ENCODE results near the gene GNE. TPM values are rescaled to one million over a fixed set of nuclear protein-coding genes. Genes with fewer than 3 reads are reported as not detected.

Gene GNE
- total and polyA plus RNA-seq, 9 of the 15 experiments (the other 6 are each of a cell fraction or from before 2014, with no cell fraction given) = 5.1 to 18.6 (median 12.0) TPM

DNA sequence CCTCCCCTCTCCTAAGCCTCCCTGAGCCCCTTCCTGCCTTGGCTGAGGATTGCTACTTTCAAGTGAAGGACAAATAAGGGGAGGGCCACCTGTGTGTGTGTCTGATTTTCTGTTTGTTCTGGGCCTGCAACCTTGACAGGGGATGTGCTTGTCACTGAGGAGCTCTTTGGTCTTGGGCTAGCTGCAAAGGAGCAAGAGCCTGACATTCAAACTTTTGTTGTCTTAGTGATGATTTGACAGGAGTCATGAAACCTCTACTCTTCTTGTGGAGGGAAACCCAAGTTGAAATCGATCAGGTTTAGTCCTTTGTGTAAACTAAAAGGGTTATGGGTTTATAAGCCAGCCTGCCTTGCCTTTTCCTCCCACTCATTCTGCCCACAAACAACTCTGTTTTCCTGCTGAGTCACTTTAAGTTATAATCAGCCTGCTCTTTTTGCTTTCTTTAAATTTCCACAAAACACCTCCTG, 50.7 kb downstream of the GNE start (continued):
- TF ChIP-seq ZNF592 (IDR thresholded peaks at IDR 0.05) = 0 out of 2 replicates have a peak, but pooled peaks have one; percentile 61
- no peak for TF ChIP-seq NCOA1 (IDR thresholded peaks at IDR 0.05; ENCODE audit: low read depth)
- TF ChIP-seq ZNF766 (CRISPR knock-in tag; conservative IDR thresholded peaks at IDR 0.05) = 0 out of 2 replicates have a peak, but pooled peaks have one; percentile 18
- TF ChIP-seq PML (IDR thresholded peaks at IDR 0.05; ENCODE audit: low read length) = no peak
- TF ChIP-seq ARID1B (IDR thresholded peaks at IDR 0.05) = peak; percentile 29; the same call in 1 of the 2 replicates
- TF ChIP-seq KDM4B (IDR thresholded peaks at IDR 0.05; ENCODE audit: borderline replicate concordance in 2 of 2, low read depth in 1 of 2) = no peak
- no peak for TF ChIP-seq PTTG1 (tag; IDR thresholded peaks at IDR 0.05; ENCODE audit: low read depth)
- TF ChIP-seq, protein P1, sequence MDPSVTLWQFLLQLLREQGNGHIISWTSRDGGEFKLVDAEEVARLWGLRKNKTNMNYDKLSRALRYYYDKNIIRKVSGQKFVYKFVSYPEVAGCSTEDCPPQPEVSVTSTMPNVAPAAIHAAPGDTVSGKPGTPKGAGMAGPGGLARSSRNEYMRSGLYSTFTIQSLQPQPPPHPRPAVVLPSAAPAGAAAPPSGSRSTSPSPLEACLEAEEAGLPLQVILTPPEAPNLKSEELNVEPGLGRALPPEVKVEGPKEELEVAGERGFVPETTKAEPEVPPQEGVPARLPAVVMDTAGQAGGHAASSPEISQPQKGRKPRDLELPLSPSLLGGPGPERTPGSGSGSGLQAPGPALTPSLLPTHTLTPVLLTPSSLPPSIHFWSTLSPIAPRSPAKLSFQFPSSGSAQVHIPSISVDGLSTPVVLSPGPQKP (CRISPR knock-in tag; IDR thresholded peaks at IDR 0.05) = no peak
- TF ChIP-seq PTRF (tag; IDR thresholded peaks at IDR 0.05) = no peak
- TF ChIP-seq ZNF212 (CRISPR knock-in tag; IDR thresholded peaks at IDR 0.05) = no peak
- no peak for TF ChIP-seq SNIP1 (IDR thresholded peaks at IDR 0.05; ENCODE audit: low read depth)
- no peak for TF ChIP-seq KDM1A (IDR thresholded peaks at IDR 0.05)
- TF ChIP-seq SMAD1 (IDR thresholded peaks at IDR 0.05; ENCODE audit: low read depth, low read length, partially characterized antibody) = no peak
- TF ChIP-seq ZBTB11 (CRISPR knock-in tag; IDR thresholded peaks at IDR 0.05) = no peak
- no peak for TF ChIP-seq NR3C1 (CRISPR knock-in tag; IDR thresholded peaks at IDR 0.05)
- TF ChIP-seq ZNF174 (CRISPR knock-in tag; IDR thresholded peaks at IDR 0.05) = no peak
- TF ChIP-seq ATF7 (IDR thresholded peaks at IDR 0.05) = no peak
- TF ChIP-seq JUND (IDR thresholded peaks at IDR 0.05; ENCODE audit: borderline replicate concordance, low read depth, low read length) = 0 out of 2 replicates have a peak, but pooled peaks have one; percentile 8
- TF ChIP-seq JUND (tag; IDR thresholded peaks at IDR 0.05; ENCODE audit: borderline replicate concordance, low read depth, low read length) = no peak

Data from K562 (cell line).